HepG2 (cell line): ENCODE data around the gene PCBP2. TPM values are rescaled to one million over a fixed set of nuclear protein-coding genes. Genes with fewer than 3 reads are reported as not detected.

Experiments
- ATAC-seq: fragments of 200-7000 bp; cut with Tn5 transposase; 3 replicates; pipeline ENCODE4 v1.9.1; 2020; ENCODE audit warnings: mild to moderate bottlenecking, moderate library complexity
- BruUV-seq: library from RNA; stranded (reverse); fragments of 400-500 nt; replicated peaks from 2 replicates; lab custom pipeline; 2021; lab: Mats Ljungman, UMichigan
- CTCF ChIA-PET: fragments of 300-600 bp; formaldehyde crosslinking; extraction: SDS; loops from one replicate; lab custom pipeline; 2021; ENCODE audit warnings: low total read pairs, inconsistent platforms, low intra/inter-chr PET ratio; lab: Yijun Ruan, JAX
- POLR2A ChIA-PET: fragments of 350-600 bp; sonication (Branson Sonifier 250); formaldehyde crosslinking; loops from one replicate; lab custom pipeline; 2020; ENCODE audit warnings: antibody characterized with exemption, inconsistent platforms; lab: Yijun Ruan, JAX
- DNase-seq: peaks from one replicate; pipeline ENCODE4 v3.0.0-alpha.2; 2015; ENCODE audit warnings: low spot score
- FAIRE-seq: peaks from 3 replicates; lab custom pipeline; 2011; peaks lifted over from hg19 to GRCh38; lab: Jason Lieb, UNC
- H2AFZ ChIP-seq: one replicate; pipeline ENCODE4 v1.6.1; 2011; ENCODE audit warnings: low read length, inconsistent platforms
- H3K27ac ChIP-seq: fragments of 300-600 bp; 3 replicates; pipeline ENCODE4 v1.8.0; 2011; ENCODE audit warnings: mixed run types, mild to moderate bottlenecking, mixed read lengths, low read length, inconsistent platforms; ENCODE audit not compliant: insufficient read depth; ENCODE audit errors: extremely low read length
- H3K27me3 ChIP-seq, 2 experiments: fragments of 200-600 bp in 1 of 2; 2 replicates in 1 of 2; 3 replicates in 1 of 2; pipeline versions ENCODE4 v1.6.0 to v1.8.0; 2011; ENCODE audit warnings: low read length in 2 of 2, mild to moderate bottlenecking in 2 of 2, moderate library complexity in 2 of 2, inconsistent platforms in 1 of 2; ENCODE audit not compliant: insufficient read depth in 2 of 2, control insufficient read depth in 1 of 2
- H3K36me3 ChIP-seq, 2 experiments: fragments of 200-600 bp in 1 of 2; replicated peaks in 1 of 2; 2 replicates in 1 of 2; 3 replicates in 1 of 2; pipeline versions ENCODE4 v1.5.1 to v1.8.0; 2011; ENCODE audit warnings: low read length in 2 of 2, inconsistent platforms in 1 of 2; ENCODE audit not compliant: insufficient read depth in 2 of 2, control insufficient read depth in 1 of 2
- H3K4me1 ChIP-seq: 2 replicates; pipeline ENCODE4 v1.5.1; 2012; ENCODE audit warnings: low read length, inconsistent platforms; ENCODE audit not compliant: insufficient read depth
- H3K4me2 ChIP-seq: 2 replicates; pipeline ENCODE4 v1.6.0; 2011; ENCODE audit warnings: low read depth, low read length, inconsistent platforms
- H3K4me3 ChIP-seq, 3 experiments: fragments of 200-600 bp in 1 of 3; sonication (generic), shearing (Covaris generic) in 1 of 3; replicated peaks in 1 of 3; 2 replicates each; pipeline ENCODE4 v1.5.1; 2011 to 2016; ENCODE audit warnings: low read length in 3 of 3, inconsistent platforms in 2 of 3, low read depth in 2 of 3, mild to moderate bottlenecking in 2 of 3, control low read depth in 1 of 3, mixed read lengths in 1 of 3; ENCODE audit not compliant: insufficient read depth in 1 of 3
- H3K79me2 ChIP-seq: one replicate; pipeline ENCODE4 v1.6.1; 2011; ENCODE audit warnings: low read length, inconsistent platforms; ENCODE audit not compliant: insufficient read depth
- H3K9ac ChIP-seq: 2 replicates; pipeline ENCODE4 v1.6.0; 2011; ENCODE audit warnings: mild to moderate bottlenecking, low read depth, low read length, inconsistent platforms; ENCODE audit not compliant: insufficient read depth
- H3K9me3 ChIP-seq: 2 replicates; pipeline ENCODE4 v1.5.1; 2012; ENCODE audit warnings: mild to moderate bottlenecking, low read length
- H4K20me1 ChIP-seq: 2 replicates; pipeline ENCODE4 v1.6.0; 2011; ENCODE audit warnings: inconsistent platforms, mild to moderate bottlenecking, low read length, moderate library complexity; ENCODE audit not compliant: insufficient read depth
- DMTF1 ChIP-seq: sonication (generic); formaldehyde crosslinking; IDR thresholded peaks from 2 replicates; pipeline ENCODE4 v1.4.0; 2020; ENCODE audit warnings: mild to moderate bottlenecking, missing genetic modification reagents
- ELF1 ChIP-seq: sonication (generic); formaldehyde crosslinking; IDR thresholded peaks from 2 replicates; pipeline ENCODE4 v1.4.0; 2020; ENCODE audit warnings: missing genetic modification reagents
- GABPB1 ChIP-seq: IDR thresholded peaks from 2 replicates; pipeline ENCODE4 v1.6.1; 2016; ENCODE audit warnings: mild to moderate bottlenecking, missing genetic modification reagents, moderate library complexity, missing compliant biosample characterization
- MBD4 ChIP-seq: IDR thresholded peaks from 2 replicates; pipeline ENCODE4 v1.6.1; 2012; ENCODE audit warnings: low read length, inconsistent platforms, borderline replicate concordance
- PBX2 ChIP-seq: IDR thresholded peaks from 2 replicates; pipeline ENCODE4 v1.6.1; 2016; ENCODE audit warnings: control low read depth
- PBX3 ChIP-seq: sonication (generic); formaldehyde crosslinking; IDR thresholded peaks from 2 replicates; pipeline ENCODE4 v1.8.1; 2023; ENCODE audit warnings: missing genetic modification reagents, inconsistent platforms, borderline replicate concordance
- PHF5A ChIP-seq: IDR thresholded peaks from one replicate; pipeline ENCODE4 v1.6.1; 2018; ENCODE audit warnings: low read depth, missing genetic modification reagents; ENCODE audit not compliant: unreplicated experiment
- RAD51 ChIP-seq: fragments of 450-650 bp; IDR thresholded peaks from 2 replicates; pipeline ENCODE4 v1.6.1; 2016; ENCODE audit warnings: borderline replicate concordance
- RNF2 ChIP-seq: fragments of 450-650 bp; conservative IDR thresholded peaks from 2 replicates; pipeline ENCODE4 v1.6.1; 2016; ENCODE audit warnings: low read depth
- TCF7 ChIP-seq: sonication (generic); IDR thresholded peaks from 2 replicates; pipeline ENCODE4 v1.6.1; 2016; ENCODE audit warnings: antibody characterized with exemption, low read depth
- TSC22D2 ChIP-seq: sonication (generic); formaldehyde crosslinking; IDR thresholded peaks from 2 replicates; pipeline ENCODE4 v1.5.1; 2020; ENCODE audit warnings: missing genetic modification reagents, mild to moderate bottlenecking, borderline replicate concordance
- ZBTB49 ChIP-seq: sonication (generic); formaldehyde crosslinking; IDR thresholded peaks from 2 replicates; pipeline ENCODE4 v1.4.0; 2020; ENCODE audit warnings: missing genetic modification reagents, borderline replicate concordance
- ZNF274 ChIP-seq: sonication (generic); formaldehyde crosslinking; IDR thresholded peaks from 2 replicates; pipeline ENCODE4 v1.5.1; 2020; ENCODE audit warnings: mild to moderate bottlenecking, missing genetic modification reagents
- ZNF333 ChIP-seq: sonication (generic); formaldehyde crosslinking; IDR thresholded peaks from 2 replicates; pipeline ENCODE4 v1.4.0; 2020; ENCODE audit warnings: mild to moderate bottlenecking, missing genetic modification reagents, borderline replicate concordance
- ZNF567 ChIP-seq: sonication (generic); formaldehyde crosslinking; IDR thresholded peaks from 2 replicates; pipeline ENCODE4 v1.8.1; 2023; ENCODE audit warnings: mild to moderate bottlenecking, missing genetic modification reagents, borderline replicate concordance
- ZNF644 ChIP-seq: IDR thresholded peaks from 2 replicates; pipeline ENCODE4 v1.6.1; 2016; ENCODE audit warnings: low read depth
- WGBS: methylation state at CpG from one replicate; pipeline ENCODE4 v1.1.6; 2017; ENCODE audit warnings: low lambda C conversion rate; 5-methylcytosine and 5-hydroxymethylcytosine counted together
- in situ Hi-C: cut with HindIII; loops from 2 replicates; pipeline ENCODE4 v1.10.0; 2017; ENCODE audit warnings: low pct_unique_long_range_greater_than_20kb; ENCODE audit not compliant: extremely low pct_ligation_motif_present
- intact Hi-C: fragments of 100-400 bp; cut with micrococcal nuclease; formaldehyde crosslinking; loops from one replicate; pipeline ENCODE4 v1.10.0; 2022; ENCODE audit not compliant: unreplicated experiment
- polyA plus RNA-seq, 8 experiments: library from polyadenylated mRNA; depleted of rRNA in 3 of 8; stranded (reverse) in 7 of 8; unstranded in 1 of 8; fragments of >200 nt; fragmentation: Illumina TruSeq in 4 of 8; extraction: Trizol in 4 of 8; gene quantifications; 2 replicates each; pipeline versions ENCODE4 v1.2.1 to v1.2.3, GENCODE V29; 2011 to 2016; ENCODE audit warnings: low read depth in 4 of 8, missing spikeins in 1 of 8, mixed read lengths in 1 of 8; ENCODE audit not compliant: insufficient read depth in 1 of 8
- total RNA-seq, 5 experiments: library from RNA; depleted of rRNA; stranded (reverse); fragments of >200 nt; fragmentation: Illumina TruSeq; extraction: Trizol; gene quantifications; 2 replicates each; pipeline ENCODE4 v1.2.3, GENCODE V29; 2016; ENCODE audit warnings: low read depth in 1 of 5

Gene PCBP2
- total and polyA plus RNA-seq, 2 of the 13 experiments (the other 11 are each of a cell fraction or from before 2014, with no cell fraction given) = 154 to 345 TPM

- 0% methylated on average over 7 of the region's 74 CpGs for WGBS
- Histone ChIP-seq H4K20me1 (no peaks in the 10 kb centered on the region), H3K36me3 (peaks cover 7 to 17% of the 10 kb centered on the region in 2 experiments; a peak in 4 of 5 replicates), H3K4me3 (peak within 1 kb of the TSS; percentile 69 to 78 (median 76)), H3K27ac (peak within 1 kb of the TSS; percentile 88), H3K27me3 (no peaks in the 10 kb centered on the region; a peak in 1 of 5 replicates), H3K9me3 (no peaks in the 10 kb centered on the region), H3K9ac (peak within 1 kb of the TSS; percentile 89), H3K4me2 (peak within 1 kb of the TSS; percentile 96), H3K79me2 (peaks cover 16% of the 10 kb centered on the region), H3K4me1 (peaks cover 48% of the 10 kb centered on the region), H2AFZ (no peak within 1 kb of the TSS)
- POLR2A ChIA-PET = interaction anchor here (0.6 to 3.4 kb wide), 47 partner anchors 9 to 779 kb away, joined by 3 to 58 read pairs (median 5); partner anchors contain the start of genes AAAS, ATF7, ATP5MC2 and CBX5
- ATAC-seq = peak; percentile 83
- CTCF ChIA-PET = no interaction called here
- FAIRE-seq = peak; percentile 100
- in situ Hi-C loops = loop anchor here (5.0 kb wide), 1 partner anchor 174 kb away; no protein-coding TSS in a partner anchor
- intact Hi-C loops = loop anchor here (2.0 kb wide), 2 partner anchors 152 to 180 kb away; partner anchors contain the start of gene AAAS
- BruUV-seq = no TSS peak
- peak; percentile 99 for DNase-seq
- TF ChIP-seq ZNF644 (no peak), RNF2 (peak; percentile 77), PBX2 (CRISPR knock-in tag) (no peak), RAD51 (no peak), PHF5A (CRISPR knock-in tag) (no peak), GABPB1 (peak; percentile 90), ZNF333 (no peak; the same call in 1 of the 2 replicates), ZBTB49 (CRISPR knock-in tag) (no peak), TCF7 (no peak), DMTF1 (CRISPR knock-in tag) (no peak), MBD4 (no peak), ZNF274 (CRISPR knock-in tag) (peak; percentile 91; the same call in 1 of the 2 replicates), ZNF567 (no peak), ELF1 (CRISPR knock-in tag) (peak; percentile 55), PBX3 (peak; percentile 56; the same call in 1 of the 2 replicates), TSC22D2 (0 out of 2 replicates have a peak, but pooled peaks have one; percentile 26)
Observed at GRCh38 chr12:53500776-53501614, 49.1 kb downstream of the PCBP2 start, which contains the start of gene TARBP2. TARBP2 (plus strand) TSS chr12:53501283; CDS start chr12:53501409, 126 bp downstream.
